Gastroesophageal sphincter (tissue), 4 donors: ENCODE results near the gene TMIE. TPM values are rescaled to one million over a fixed set of nuclear protein-coding genes. Genes with fewer than 3 reads are reported as not detected.

Experiments
- ATAC-seq: fragments of 150-250 bp; one replicate; pipeline ENCODE4 v1.9.1; 2016; ENCODE audit warnings: mild to moderate bottlenecking, moderate library complexity
- H3K27ac ChIP-seq, 4 donors: fragments of 200-600 bp; sonication (generic) in 3 of 4; 1 replicate in 3 of 4; 2 replicates in 1 of 4; pipeline ENCODE4 v1.5.1; 2016 to 2019
- H3K27me3 ChIP-seq: fragments of 200-600 bp; sonication (generic); one replicate; pipeline ENCODE4 v1.5.1; 2019
- H3K36me3 ChIP-seq, 2 donors: fragments of 200-600 bp; sonication (generic); one replicate each; pipeline ENCODE4 v1.5.1; 2019; ENCODE audit warnings: control low read depth in 1 of 2
- H3K4me1 ChIP-seq, 3 donors: fragments of 200-600 bp; sonication (generic); 1 replicate in 2 of 3; 2 replicates in 1 of 3; pipeline ENCODE4 v1.5.1; 2016 to 2019; ENCODE audit warnings: control low read depth in 2 of 3
- H3K4me3 ChIP-seq, 2 donors: fragments of 200-600 bp; sonication (generic); one replicate each; pipeline ENCODE4 v1.5.1; 2019; ENCODE audit warnings: mild to moderate bottlenecking in 1 of 2, moderate library complexity in 1 of 2
- H3K9me3 ChIP-seq, 3 donors: fragments of 200-600 bp; sonication (generic); one replicate each; pipeline ENCODE4 v1.5.1; 2017 to 2019; ENCODE audit warnings: control low read depth in 2 of 3
- CTCF ChIP-seq, 4 experiments: fragments of 200-600 bp in 2 of 4; fragments of 450-650 bp in 2 of 4; sonication (generic) in 1 of 4; IDR thresholded peaks; one replicate each; pipeline ENCODE4 v1.5.1; 2017 to 2019; ENCODE audit warnings: antibody characterized with exemption in 4 of 4, mild to moderate bottlenecking in 2 of 4, moderate library complexity in 2 of 4
- EP300 ChIP-seq: sonication (generic); formaldehyde crosslinking; IDR thresholded peaks from one replicate; pipeline ENCODE4 v1.6.1; 2017; ENCODE audit warnings: antibody characterized with exemption, mild to moderate bottlenecking
- POLR2A ChIP-seq, 2 donors: fragments of 450-650 bp; IDR thresholded peaks; one replicate each; pipeline ENCODE4 v1.6.1; 2017; ENCODE audit warnings: antibody characterized with exemption in 2 of 2, mild to moderate bottlenecking in 2 of 2, moderate library complexity in 1 of 2
- POLR2AphosphoS5 ChIP-seq: sonication (generic); formaldehyde crosslinking; IDR thresholded peaks from one replicate; pipeline ENCODE4 v1.6.1; 2017; ENCODE audit warnings: antibody characterized with exemption
- WGBS, 2 donors: methylation state at CpG; one replicate each; pipeline ENCODE4 v1.1.5; 2018; ENCODE audit warnings: low coverage in 1 of 2; 5-methylcytosine and 5-hydroxymethylcytosine counted together
- total RNA-seq, 4 donors: library from RNA; depleted of rRNA; stranded (reverse); fragments of >200 nt; gene quantifications; one replicate each; pipeline ENCODE4 v1.1.0, GENCODE V29; 2016

TMIE gene
- total RNA-seq, 4 donors from 2014 or later = 0.15 to 1.4 (median 0.69) TPM; not detected in 1

- H3K27me3 ChIP-seq = no peaks in the 10 kb centered on the region
- no peak overlapping the region for H3K4me3 ChIP-seq
- no peak overlapping the region for H3K27ac ChIP-seq
- H3K9me3 ChIP-seq = no peaks in the 10 kb centered on the region
- no peaks in the 10 kb centered on the region for H3K36me3 ChIP-seq
- TF ChIP-seq CTCF (IDR thresholded peaks at IDR 0.05) (no peak), POLR2A (IDR thresholded peaks at IDR 0.05) (no peak), EP300 (no peak), POLR2AphosphoS5 (no peak)
- no peak for ATAC-seq
- WGBS, 2 donors = 100% methylated on average over 5 of the region's 6 CpGs; no CpG with 5 or more reads in 1 of the 2 donors
- peaks cover 0 to 7% (median 0%) of the 10 kb centered on the region in 3 donors for H3K4me1 ChIP-seq
Observed at GRCh38 chr3:46709721-46710120, 8.5 kb downstream of the TMIE start.

DNA sequence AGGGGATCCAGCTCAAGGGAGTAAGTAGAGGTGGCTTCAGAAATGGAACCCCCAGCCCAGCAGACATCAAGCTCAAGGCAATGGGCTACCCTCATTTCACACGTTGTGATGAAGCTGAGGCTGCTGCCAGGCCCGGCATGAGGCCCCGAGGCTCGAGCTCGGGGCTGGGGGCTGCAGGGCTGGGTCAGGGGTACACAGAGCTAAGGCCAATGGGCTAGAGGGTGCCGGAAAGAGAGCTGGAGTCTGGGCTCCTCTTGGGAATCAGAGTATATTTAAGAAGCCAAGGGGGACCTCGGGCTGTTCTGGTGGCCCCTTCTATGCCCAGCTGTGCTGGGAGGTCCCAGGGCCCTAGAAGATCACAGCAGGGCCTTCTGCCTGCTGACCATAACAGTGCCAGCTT, 9.0 kb downstream of the TMIE start:
- Histone ChIP-seq H3K4me3 (no peak overlapping the region), H3K4me1 (peaks cover 0 to 2% (median 0%) of the 10 kb centered on the region in 3 donors), H3K36me3 (no peaks in the 10 kb centered on the region), H3K27ac (no peak overlapping the region), H3K9me3 (no peaks in the 10 kb centered on the region), H3K27me3 (peaks cover under 1% of the 10 kb centered on the region)
- no peak for ATAC-seq
- WGBS, 2 donors = 92 to 96% methylated on average over 2 to 4 of the region's 7 CpGs
- TF ChIP-seq EP300 (no peak), POLR2AphosphoS5 (no peak), CTCF (IDR thresholded peaks at IDR 0.05) (no peak), POLR2A (IDR thresholded peaks at IDR 0.05) (no peak)

GRCh38 chr3:46710671-46711295, 9.6 kb downstream of the TMIE start:
- no peaks in the 10 kb centered on the region for H3K36me3 ChIP-seq
- peaks cover 5% of the 10 kb centered on the region for H3K27me3 ChIP-seq
- no peak overlapping the region for H3K27ac ChIP-seq
- WGBS, 2 donors = 100% methylated on average over 1 of the region's 6 CpGs; no CpG with 5 or more reads in 1 of the 2 donors
- no peak overlapping the region for H3K4me3 ChIP-seq
- no peak for ATAC-seq
- no peaks in the 10 kb centered on the region for H3K9me3 ChIP-seq
- H3K4me1 ChIP-seq = no peaks in the 10 kb centered on the region
- TF ChIP-seq POLR2AphosphoS5 = no peak
- TF ChIP-seq POLR2A (IDR thresholded peaks at IDR 0.05) = no peak
- no peak for TF ChIP-seq EP300
- TF ChIP-seq CTCF (IDR thresholded peaks at IDR 0.05) = no peak

- ATAC-seq = no peak
- TF ChIP-seq POLR2AphosphoS5 = no peak
- no peak for TF ChIP-seq CTCF (IDR thresholded peaks at IDR 0.05)
- no peak for TF ChIP-seq EP300
- no peak for TF ChIP-seq POLR2A (IDR thresholded peaks at IDR 0.05)
- no peak overlapping the region for H3K4me3 ChIP-seq
- H3K9me3 ChIP-seq = no peaks in the 10 kb centered on the region
- no peak overlapping the region for H3K27ac ChIP-seq
- no peaks in the 10 kb centered on the region for H3K4me1 ChIP-seq
- H3K27me3 ChIP-seq = peaks cover 5% of the 10 kb centered on the region
- no CpG with 5 or more reads among the region's 2 CpGs for WGBS, 2 donors
- no peaks in the 10 kb centered on the region for H3K36me3 ChIP-seq
Observed at GRCh38 chr3:46711305-46711704, 10.1 kb downstream of the TMIE start.

DNA sequence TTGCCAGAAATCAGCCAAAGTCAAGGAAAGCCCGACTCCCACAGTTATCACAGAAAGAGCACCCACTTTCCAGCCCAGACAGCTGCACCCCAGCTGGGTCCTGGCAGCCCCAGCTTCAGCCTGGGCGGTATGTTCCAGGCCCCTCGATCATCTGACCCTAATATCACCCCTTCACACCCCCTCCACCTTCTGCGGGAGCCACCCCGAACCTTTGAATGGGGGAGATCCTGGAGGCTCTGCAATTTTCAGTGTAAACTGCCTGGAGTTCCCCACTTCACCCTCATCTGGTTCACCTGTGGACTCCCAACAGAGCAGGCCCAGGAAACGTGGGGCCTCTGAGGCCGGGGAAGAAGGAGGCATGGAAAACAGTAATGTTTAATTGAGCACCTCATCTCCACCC, 10.6 kb downstream of the TMIE start:
- H3K4me1 ChIP-seq = no peaks in the 10 kb centered on the region
- H3K4me3 ChIP-seq = no peak overlapping the region
- H3K27me3 ChIP-seq = peaks cover 6% of the 10 kb centered on the region
- no peak for ATAC-seq
- no CpG with 5 or more reads among the region's 7 CpGs for WGBS, 2 donors
- TF ChIP-seq EP300 = no peak
- no peak for TF ChIP-seq CTCF (IDR thresholded peaks at IDR 0.05)
- TF ChIP-seq POLR2AphosphoS5 = no peak
- TF ChIP-seq POLR2A (IDR thresholded peaks at IDR 0.05) = no peak
- H3K36me3 ChIP-seq = no peaks in the 10 kb centered on the region
- no peak overlapping the region for H3K27ac ChIP-seq
- no peaks in the 10 kb centered on the region for H3K9me3 ChIP-seq
